Left forelimb (tissue), 1 donor: ENCODE data around the gene GMPR2.
"Not testable (repeated sequence)": the region's sequence is repeated elsewhere in the genome, so short reads cannot be mapped to it uniquely, and the experiment has no call there.

Experiments
- DNase-seq: peaks from one replicate; pipeline ENCODE4 v3.0.0-alpha.2; 2018; ENCODE audit warnings: low spot score

GMPR2 gene

DNA sequence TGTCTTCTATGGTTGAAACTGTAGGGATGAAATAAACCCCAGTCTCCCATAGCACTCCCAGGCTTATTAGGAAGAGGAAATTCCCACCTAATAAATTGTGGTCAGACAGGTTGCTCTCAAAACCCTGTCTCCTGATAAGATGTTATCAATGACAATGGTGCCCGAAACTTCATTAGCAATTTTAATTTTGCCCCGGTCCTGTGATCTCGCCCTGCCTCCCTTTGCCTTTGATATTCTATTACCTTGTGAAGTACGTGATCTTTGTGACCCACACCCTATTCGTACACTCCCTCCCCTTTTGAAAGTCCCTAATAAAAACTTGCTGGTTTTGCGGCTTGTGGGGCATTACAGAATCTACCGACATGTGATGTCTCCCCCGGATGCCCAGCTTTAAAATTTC, 30.2 kb upstream of the GMPR2 start:
- DNase-seq = not testable (repeated sequence)

GRCh38 chr14:24203249-24203886, 29.4 kb upstream of the GMPR2 start:
- DNase-seq = not testable (repeated sequence)

GRCh38 chr14:24204163-24205146, 28.3 kb upstream of the GMPR2 start:
- no peak for DNase-seq

DNA sequence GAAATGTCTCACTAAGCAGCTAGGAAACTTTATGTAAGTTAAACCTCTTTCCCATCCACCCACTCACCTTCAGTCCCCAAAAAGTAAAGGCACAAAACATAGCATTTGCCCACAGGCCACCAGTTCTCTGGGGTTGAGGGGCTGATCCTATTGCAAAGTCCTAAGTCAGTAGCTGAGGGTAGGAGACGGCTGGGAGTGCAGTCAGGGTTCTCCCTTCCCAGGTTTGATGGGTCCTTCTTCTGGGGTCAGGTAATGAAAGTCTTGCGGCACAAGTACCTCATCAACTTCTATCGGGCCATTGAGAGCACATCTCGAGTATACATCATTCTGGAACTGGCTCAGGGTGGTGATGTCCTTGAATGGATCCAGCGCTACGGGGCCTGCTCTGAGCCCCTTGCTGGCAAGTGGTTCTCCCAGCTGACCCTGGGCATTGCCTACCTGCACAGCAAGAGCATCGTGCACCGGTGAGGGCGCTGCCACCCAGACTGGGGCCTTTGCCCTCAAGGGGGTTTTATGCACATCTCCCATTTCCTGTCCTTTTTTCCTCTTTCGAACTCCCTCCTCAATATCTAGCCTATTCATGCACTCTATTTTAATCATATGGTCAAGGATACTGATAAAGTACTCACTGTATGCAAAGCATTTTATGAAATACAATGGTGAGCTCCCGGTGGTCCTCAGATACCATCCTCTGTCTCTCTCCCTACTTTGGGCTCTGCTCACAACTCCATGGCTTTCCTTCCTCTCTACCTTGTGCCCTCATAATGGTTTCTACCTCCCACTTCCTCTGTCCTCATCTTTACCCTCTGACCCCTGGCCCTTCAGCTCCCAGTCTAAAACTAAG, 26.2 kb upstream of the GMPR2 start:
- DNase-seq = no peak

- DNase-seq = no peak
These were observed 25.6 kb upstream of the GMPR2 start for GRCh38 chr14:24207104-24207551.

DNA sequence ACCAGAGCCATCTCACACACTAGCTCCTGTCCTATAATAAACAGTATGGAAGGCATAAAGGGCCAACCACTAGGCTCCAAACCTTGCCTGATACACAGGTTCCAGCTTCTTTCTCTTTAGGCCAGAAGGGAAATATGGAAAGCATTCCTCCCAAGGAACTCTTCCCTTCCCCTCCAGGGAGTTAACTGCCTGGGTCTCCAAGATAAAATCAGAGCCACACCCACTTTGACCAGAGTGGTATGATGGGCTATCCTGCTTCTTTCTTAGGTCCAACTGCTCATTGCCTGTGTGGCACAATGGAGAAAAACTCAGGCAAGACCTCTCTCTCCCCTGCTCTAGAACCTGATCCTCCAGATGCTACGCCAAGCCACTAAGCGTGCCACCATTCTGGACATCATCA, 25.1 kb upstream of the GMPR2 start:
- DNase-seq = no peak

DNA sequence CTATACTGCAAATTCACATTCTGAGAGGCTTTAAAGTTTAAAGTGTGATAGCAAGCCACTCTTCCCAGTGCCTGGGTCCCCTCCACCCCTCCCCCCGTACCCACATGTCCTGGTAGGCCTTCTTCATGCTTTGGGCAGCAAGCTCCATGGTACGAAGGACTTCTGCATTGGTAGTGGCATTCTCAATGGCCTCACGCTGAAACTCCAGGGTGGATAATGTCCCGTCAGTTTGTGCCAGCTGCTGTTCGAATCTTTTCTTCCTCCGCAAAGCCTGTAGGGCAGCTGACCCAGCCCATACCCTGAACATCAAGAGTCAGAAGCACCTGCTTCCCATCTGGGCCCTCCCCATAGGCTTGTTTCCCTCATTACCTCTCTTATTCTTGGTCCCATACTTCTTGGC, 21.4 kb upstream of the GMPR2 start:
- no peak for DNase-seq

DNA sequence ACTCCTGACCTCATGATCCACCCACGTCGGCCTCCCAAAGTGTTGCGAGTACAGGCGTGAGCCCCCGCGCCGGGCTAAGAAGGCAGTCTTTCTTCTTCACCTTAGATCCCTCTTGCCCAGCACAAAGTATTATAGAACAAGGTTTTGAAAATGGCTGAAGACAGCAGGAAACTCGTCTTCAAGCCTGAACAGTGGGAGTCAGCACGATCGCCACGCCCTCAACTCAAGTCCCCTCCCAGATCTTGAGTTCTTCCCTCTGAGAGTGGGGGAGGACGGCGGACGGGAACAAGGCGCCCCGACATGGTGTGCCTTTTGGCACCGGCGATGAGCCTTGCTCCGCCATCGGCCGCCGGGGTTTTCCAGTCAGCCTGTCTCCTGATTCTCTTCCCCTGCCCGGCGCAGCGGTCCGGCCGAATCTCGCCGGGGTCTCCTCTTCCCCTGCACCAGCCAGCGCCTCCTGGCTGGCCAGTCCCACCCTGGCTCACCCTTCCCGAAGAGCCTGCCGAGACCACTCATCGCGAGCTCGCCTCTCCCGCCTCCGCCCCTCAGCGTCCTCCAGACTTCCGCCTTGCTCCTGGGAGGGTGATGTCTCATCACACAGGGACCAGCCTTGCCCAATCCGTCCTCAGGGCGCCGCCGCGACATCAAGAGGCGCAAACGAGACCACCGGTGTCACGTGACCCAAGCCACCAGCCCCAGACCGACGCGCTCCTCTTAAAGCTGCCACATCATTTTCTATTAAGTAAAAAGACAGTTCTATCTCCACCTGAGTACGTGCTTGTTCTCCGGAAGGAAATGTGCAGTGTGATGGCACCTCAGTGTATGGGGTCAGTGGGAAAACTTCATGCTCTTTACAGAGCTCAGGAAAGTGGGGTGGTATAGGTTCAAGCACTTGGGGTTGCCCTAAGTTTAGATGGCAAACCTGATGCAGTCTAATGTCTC, 19.5 kb upstream of the GMPR2 start, which contains the start of gene CHMP4A:
CHMP4A (minus strand) TSS at position 565 of the 942 bp plus-strand sequence; CDS start at position 516, 49 bp downstream.
- DNase-seq = peak; percentile 95

GRCh38 chr14:24213866-24214662, 18.7 kb upstream of the GMPR2 start:
- DNase-seq = no peak

DNA sequence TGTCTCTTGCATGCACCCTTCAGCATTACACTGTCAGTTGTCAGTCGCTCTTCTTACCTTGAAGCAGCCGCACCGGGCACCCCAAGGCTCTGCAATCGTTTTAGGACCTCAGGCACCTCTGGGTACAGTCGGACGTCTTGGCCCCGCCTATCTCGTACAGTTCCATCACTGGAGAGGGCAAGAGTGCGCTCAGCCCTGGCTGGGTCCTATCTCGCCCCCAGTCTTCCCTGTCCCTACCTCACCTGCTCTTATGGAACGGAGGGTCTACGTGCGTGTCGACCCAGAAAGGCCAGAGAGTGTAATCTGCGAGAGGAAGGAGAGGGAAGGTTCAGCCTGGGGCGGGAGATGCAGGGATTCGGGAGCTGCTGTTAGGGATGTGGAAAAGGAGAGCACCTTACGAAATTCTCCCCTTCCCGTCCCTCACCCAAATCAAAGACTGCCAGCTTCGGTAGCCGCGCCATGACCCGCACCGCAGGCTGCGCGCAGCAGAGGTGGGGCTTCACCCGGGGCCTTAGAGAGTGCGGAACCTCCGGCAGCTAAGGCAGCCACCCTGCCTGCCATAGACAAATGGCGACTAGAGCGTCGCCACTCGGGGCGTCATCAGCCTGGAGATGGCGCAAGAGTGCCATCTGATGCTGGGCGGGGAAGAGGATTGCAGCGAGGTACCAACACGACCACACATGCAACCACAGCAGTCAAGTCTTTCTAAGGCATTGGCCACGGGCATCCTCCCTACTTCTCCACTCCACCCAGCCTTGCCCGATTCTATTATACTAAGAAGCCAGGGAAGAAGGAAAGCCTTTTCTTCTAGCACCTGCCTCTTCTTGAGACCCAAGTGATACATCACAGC, 17.0 kb upstream of the GMPR2 start, which contains the start of gene MDP1:
MDP1 (minus strand) TSS at position 572 of the 850 bp plus-strand sequence; CDS start at position 461, 111 bp downstream.
- peak; percentile 86 for DNase-seq

GRCh38 chr14:24216345-24216699, 16.4 kb upstream of the GMPR2 start:
- no peak for DNase-seq

DNA sequence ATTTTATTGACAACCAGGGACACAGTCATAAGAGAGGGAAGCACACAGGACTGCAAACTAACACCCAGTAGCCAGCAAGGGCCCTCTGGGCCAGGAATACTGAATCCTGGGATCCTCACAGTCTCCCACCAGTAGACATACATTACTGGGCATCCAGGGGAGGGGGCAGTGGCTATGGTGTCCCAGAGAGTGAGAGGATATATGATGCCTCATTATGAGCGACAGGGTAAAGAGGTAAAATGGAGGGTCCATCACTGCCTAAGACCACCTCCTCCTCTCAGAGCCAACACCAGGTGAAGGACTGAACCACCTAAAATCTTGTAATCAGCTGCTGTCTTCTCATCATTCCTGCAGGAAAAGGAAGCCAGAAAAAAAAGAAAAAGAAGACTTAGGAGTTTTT, 15.9 kb upstream of the GMPR2 start:
- DNase-seq = not testable (repeated sequence)

- no peak for DNase-seq
These were observed 13.6 kb upstream of the GMPR2 start for GRCh38 chr14:24219080-24219479.

GRCh38 chr14:24219521-24219920, 13.2 kb upstream of the GMPR2 start:
- DNase-seq = no peak

- not testable (repeated sequence) for DNase-seq
These were observed 9.7 kb upstream of the GMPR2 start for GRCh38 chr14:24222987-24223386.

- DNase-seq = no peak
These were observed 8.1 kb upstream of the GMPR2 start for GRCh38 chr14:24224618-24225071.

- DNase-seq = no peak
These were observed 6.3 kb upstream of the GMPR2 start for GRCh38 chr14:24226473-24226872.

GRCh38 chr14:24228902-24229301, 3.8 kb upstream of the GMPR2 start:
- no peak for DNase-seq
